ENCODE results near the gene ULBP1. TPM values are rescaled to one million over a fixed set of nuclear protein-coding genes. Genes with fewer than 3 reads are reported as not detected.
"Not testable (repeated sequence)": the region's sequence is repeated elsewhere in the genome, so short reads cannot be mapped to it uniquely, and the experiment has no call there.

Gene ULBP1
- 1 to 10 TPM in 1 of 6 donors, under 1 TPM in 3, not detected in 2; 0.04 to 1.3 (median 0.09) TPM for total RNA-seq
- under 1 TPM in 1 of 2 donors, not detected in 1; 0.02 TPM for polyA plus RNA-seq

- intact Hi-C loops (cut with DNase I): no loop called here
- H3K27me3 ChIP-seq: peaks cover 0 to 15% (median 0%) of the 10 kb centered on the region in 4 donors
- FAIRE-seq: no peak
Observed at GRCh38 chr6:149963462-149964307, at the start of gene ULBP1. TSS of gene ULBP1 (plus strand) at chr6:149963943. CDS start at chr6:149964050, 107 bp downstream.

GRCh38 chr6:149915970-149916865 lies 47.5 kb upstream of the ULBP1 start:
- H3K4me1 ChIP-seq: no peaks in the 10 kb centered on the region
- peak in 1 of 6 donors; percentile 40 for DNase-seq
- FAIRE-seq: no peak
- H3K4me3 ChIP-seq: no peak overlapping the region
- no peak for TF ChIP-seq CTCF (IDR thresholded peaks at IDR 0.05)
- H3K9me3 ChIP-seq: no peaks in the 10 kb centered on the region
- intact Hi-C loops (cut with DNase I): loop anchor here in 1 of 3 donors (5.0 kb wide), 1 partner anchor 74 kb away; no protein-coding TSS in a partner anchor
- H3K27ac ChIP-seq: no peak overlapping the region
- no peaks in the 10 kb centered on the region for H3K27me3 ChIP-seq
- WGBS, 2 donors: 82 to 87% methylated on average over 10 of the region's 10 CpGs
- no peaks in the 10 kb centered on the region for H3K36me3 ChIP-seq
- ATAC-seq: no peak

More at GRCh38 chr6:149963462-149964307, at the start of gene ULBP1:
- no peak within 1 kb of the TSS for H3K27ac ChIP-seq
- peak; percentile 72 to 88 (median 82) for ATAC-seq
- no peaks in the 10 kb centered on the region for H3K36me3 ChIP-seq
- H3K9me3 ChIP-seq: no peaks in the 10 kb centered on the region
- H3K4me3 ChIP-seq: peak within 1 kb of the TSS; percentile 14 to 50 (median 28)
- 1 to 3% methylated on average over 67 to 69 of the region's 69 CpGs for WGBS, 2 donors
- H3K4me1 ChIP-seq: peaks cover 0 to 5% (median 0%) of the 10 kb centered on the region in 3 donors
- DNase-seq: peak; percentile 41 to 81 (median 72)
- TF ChIP-seq CTCF (IDR thresholded peaks at IDR 0.05): no peak

- Histone ChIP-seq H3K27ac (no peak overlapping the region), H3K4me3 (no peak overlapping the region), H3K36me3 (no peaks in the 10 kb centered on the region), H3K9me3 (no peaks in the 10 kb centered on the region), H3K27me3 (no peaks in the 10 kb centered on the region), H3K4me1 (no peaks in the 10 kb centered on the region)
- WGBS, 2 donors: 88 to 93% methylated on average over 2 of the region's 2 CpGs
- no peak for ATAC-seq
- peak in 1 of 6 donors; percentile 30 for DNase-seq
- TF ChIP-seq CTCF (IDR thresholded peaks at IDR 0.05): no peak
- no peak for FAIRE-seq
- intact Hi-C loops (cut with DNase I): loop anchor here in 1 of 3 donors (5.0 kb wide), 1 partner anchor 75 kb away; no protein-coding TSS in a partner anchor
Observed at GRCh38 chr6:149917679-149918078, 46.1 kb upstream of the ULBP1 start.

- 81 to 84% methylated on average over 6 of the region's 6 CpGs for WGBS, 2 donors
- H3K36me3 ChIP-seq: no peaks in the 10 kb centered on the region
- no peaks in the 10 kb centered on the region for H3K27me3 ChIP-seq
- FAIRE-seq (no peak), DNase-seq (peak in 1 of 6 donors; percentile 33), ATAC-seq (no peak)
- no peak overlapping the region for H3K27ac ChIP-seq
- peaks cover 0 to under 1% (median 0%) of the 10 kb centered on the region in 3 donors for H3K4me1 ChIP-seq
- intact Hi-C loops (cut with DNase I): loop anchor here in 1 of 3 donors (5.0 kb wide), 1 partner anchor 76 kb away; no protein-coding TSS in a partner anchor
- no peak for TF ChIP-seq CTCF (IDR thresholded peaks at IDR 0.05)
- H3K9me3 ChIP-seq: no peaks in the 10 kb centered on the region
- H3K4me3 ChIP-seq: no peak overlapping the region
Observed at GRCh38 chr6:149918151-149918905, 45.4 kb upstream of the ULBP1 start.

- FAIRE-seq, H3K27ac ChIP-seq, H3K9me3 ChIP-seq, ATAC-seq, H3K4me3 ChIP-seq, H3K4me1 ChIP-seq, H3K27me3 ChIP-seq, H3K36me3 ChIP-seq: not testable (repeated sequence)
- 78 to 81% methylated on average over 9 to 11 of the region's 11 CpGs for WGBS, 2 donors
- intact Hi-C loops (cut with DNase I): loop anchor here in 1 of 3 donors (5.0 kb wide), 1 partner anchor 77 kb away; no protein-coding TSS in a partner anchor
- DNase-seq: peak in 1 of 6 donors; percentile 14
Observed at GRCh38 chr6:149919126-149919833, 44.5 kb upstream of the ULBP1 start.
